GM08714 (cell line): ENCODE results near the gene FAM186B.

ENCODE experiments used
- H3K4me3 ChIP-seq: fragments of 200-500 bp; sonication (Bioruptor generic); 2 replicates; pipeline ENCODE4 v1.5.1; 2014; ENCODE audit warnings: mild to moderate bottlenecking, low read length, inconsistent platforms
- ZNF274 ChIP-seq: IDR thresholded peaks from 2 replicates; pipeline ENCODE4 v1.6.1; 2012; ENCODE audit warnings: mild to moderate bottlenecking, low read depth, low read length

The FAM186B gene

DNA sequence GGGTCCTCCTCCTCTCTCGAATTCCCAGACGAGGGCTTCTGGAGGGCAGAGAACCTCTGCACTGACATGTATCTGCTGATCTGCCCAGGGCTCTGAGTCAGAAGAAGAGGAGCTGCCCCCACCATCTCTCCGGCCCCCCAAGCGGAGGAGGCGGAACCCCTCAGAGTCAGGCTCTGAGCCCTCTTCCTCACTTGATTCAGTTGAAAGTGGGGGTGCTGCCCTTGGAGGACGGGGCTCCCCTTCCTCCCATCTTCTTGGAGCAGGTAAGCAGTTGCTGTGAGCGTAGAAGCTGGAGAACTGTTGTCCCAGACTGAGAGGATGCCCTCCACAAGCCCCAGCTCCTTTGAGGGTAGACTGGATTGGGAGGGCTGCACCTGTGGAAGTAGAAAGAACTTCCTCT, 37.7 kb upstream of the FAM186B start:
- no peak overlapping the region for H3K4me3 ChIP-seq
- TF ChIP-seq ZNF274, result no peak

DNA sequence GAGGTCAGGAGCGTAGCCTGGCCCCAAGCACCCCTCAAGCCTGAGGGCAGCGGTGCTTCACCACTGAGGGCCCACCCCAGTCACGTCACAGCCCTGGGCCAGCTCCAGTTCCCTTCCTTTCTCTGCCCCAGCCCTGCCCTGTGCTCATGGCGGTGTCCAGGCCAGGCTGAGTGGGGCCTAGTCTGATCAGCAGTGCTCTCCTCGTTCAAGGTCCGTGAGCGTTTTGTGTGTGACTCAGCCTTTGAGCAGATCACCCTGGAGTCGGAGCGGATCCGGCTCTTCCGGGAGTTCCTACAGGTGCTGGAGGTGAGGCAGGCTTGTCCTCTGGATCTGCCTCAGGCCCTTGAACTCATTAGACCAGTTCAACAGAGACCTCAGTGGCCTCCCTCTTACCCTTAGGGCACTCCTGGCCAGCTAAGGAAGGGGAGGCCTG, 36.9 kb upstream of the FAM186B start:
- TF ChIP-seq ZNF274, result no peak

DNA sequence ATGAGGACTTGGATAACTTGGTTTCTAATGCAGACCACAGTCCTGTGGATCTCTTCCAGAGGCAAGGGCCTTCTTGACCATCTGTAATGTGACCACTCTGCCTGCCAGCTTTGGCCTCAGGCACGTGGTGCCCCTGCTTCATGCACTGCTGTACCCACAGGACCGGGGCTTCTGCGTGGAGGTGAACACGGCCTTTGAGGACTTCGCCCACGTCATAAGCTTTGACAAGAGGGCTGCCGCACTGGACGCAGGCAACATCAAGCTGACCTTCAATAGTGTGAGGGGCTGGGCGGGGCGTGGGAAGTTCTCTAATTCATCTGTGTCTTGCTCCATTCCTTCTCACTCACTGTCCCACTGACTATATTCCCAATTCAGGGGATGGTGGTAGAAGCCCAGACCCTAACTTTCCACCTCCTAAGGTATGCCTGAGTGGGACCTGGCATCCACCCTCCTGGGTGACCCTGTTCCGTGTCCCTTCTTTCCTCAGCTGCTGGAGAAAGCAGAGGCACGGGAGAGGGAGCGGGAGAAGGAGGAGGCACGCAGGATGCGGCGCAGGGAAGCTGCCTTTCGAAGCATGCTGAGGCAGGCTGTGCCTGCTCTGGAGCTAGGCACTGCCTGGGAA, 36.4 kb upstream of the FAM186B start:
- no peak for TF ChIP-seq ZNF274
- H3K4me3 ChIP-seq, result no peak overlapping the region

More for the DNA sequence above, 36.9 kb upstream of the FAM186B start:
- H3K4me3 ChIP-seq, result no peak overlapping the region

DNA sequence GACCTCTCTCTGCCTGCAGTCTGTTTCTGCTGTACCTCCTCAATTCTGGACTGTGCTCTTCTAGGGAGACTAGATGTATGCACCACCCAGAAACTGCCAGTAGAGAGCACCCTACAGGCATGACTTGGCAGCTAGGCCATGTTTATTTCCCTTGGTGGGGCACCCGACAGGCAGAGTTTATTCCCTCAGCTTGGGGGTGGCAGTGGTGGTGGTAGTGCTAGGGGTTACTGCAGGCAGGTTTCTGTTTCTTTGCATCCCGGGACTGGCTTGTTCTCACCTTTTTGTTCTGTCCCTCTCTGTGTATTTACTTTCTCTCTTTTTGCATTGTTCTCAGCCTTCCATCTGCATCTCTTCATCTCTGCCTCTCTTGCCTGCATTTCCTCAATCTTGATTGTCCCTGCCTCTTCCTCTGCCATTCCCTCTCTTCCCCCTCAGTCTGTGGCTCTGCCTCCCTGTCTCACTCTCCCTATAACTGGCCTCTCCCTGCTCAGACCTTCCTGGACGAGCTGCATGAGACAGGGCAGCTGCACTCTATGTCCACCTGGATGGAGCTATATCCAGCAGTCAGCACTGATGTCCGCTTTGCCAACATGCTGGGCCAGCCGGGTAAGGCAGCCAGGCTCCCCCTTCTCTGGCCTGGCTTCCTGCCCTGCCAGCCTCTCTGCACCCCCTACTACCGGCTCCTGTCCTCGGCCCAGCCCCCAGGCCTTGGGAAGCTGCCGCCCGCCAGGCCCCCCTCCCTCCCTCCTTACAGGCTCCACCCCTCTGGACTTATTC, 31.7 kb upstream of the FAM186B start:
- TF ChIP-seq ZNF274, result no peak
- no peak overlapping the region for H3K4me3 ChIP-seq

DNA sequence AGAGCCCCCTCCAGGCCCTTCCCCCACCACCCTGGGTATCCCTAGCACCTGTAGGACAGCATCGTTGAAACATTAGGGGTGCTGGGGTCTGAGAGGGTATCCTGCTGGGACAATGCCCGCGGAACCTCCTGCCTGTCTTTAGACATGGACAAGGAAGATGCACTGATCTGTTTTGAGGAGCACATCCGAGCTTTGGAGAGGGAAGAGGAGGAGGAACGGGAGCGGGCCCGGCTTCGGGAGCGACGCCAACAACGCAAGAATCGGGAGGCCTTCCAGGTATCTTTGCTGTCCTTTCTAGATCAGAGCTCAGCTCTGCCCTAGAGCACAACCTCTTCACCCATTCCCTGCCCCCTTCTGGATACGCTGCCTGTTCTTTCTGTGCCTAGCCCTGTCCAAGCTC, 31.1 kb upstream of the FAM186B start:
- no peak for TF ChIP-seq ZNF274
- H3K4me3 ChIP-seq, result no peak overlapping the region

DNA sequence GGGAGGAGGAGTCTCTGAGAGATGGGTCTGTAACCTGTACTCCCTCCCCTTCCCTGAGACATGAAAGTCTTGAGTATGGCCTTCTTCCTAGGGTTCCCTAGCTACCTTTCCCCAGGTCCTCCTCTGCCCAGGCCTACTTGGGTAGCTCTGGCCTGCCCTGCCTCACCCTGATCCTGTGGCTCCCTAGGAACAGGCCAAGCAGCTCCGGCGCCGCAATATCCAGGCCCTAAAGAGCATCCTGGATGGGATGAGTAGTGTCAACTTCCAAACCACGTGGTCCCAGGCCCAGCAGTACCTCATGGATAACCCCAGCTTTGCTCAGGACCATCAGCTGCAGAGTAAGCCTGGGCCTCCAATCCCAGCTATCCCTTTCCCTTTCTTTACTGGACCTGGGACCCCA, 30.2 kb upstream of the FAM186B start:
- TF ChIP-seq ZNF274, result no peak
- H3K4me3 ChIP-seq, result no peak overlapping the region

DNA sequence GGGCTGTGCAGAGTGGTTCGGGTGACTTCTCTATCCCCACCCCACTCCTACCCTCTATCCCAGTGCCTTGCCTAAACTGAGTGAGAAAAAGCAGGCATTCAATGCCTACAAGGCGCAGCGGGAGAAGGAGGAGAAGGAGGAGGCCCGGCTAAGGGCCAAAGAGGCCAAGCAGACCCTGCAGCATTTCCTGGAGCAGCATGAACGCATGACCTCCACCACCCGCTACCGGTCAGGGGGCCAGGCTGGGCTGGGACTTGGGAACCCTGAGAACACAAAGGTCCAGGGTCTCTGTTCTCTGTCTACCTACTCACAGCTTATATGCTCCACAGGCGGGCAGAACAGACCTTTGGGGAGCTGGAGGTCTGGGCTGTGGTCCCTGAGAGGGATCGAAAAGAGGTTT, 29.6 kb upstream of the FAM186B start:
- H3K4me3 ChIP-seq, result no peak overlapping the region
- no peak for TF ChIP-seq ZNF274

DNA sequence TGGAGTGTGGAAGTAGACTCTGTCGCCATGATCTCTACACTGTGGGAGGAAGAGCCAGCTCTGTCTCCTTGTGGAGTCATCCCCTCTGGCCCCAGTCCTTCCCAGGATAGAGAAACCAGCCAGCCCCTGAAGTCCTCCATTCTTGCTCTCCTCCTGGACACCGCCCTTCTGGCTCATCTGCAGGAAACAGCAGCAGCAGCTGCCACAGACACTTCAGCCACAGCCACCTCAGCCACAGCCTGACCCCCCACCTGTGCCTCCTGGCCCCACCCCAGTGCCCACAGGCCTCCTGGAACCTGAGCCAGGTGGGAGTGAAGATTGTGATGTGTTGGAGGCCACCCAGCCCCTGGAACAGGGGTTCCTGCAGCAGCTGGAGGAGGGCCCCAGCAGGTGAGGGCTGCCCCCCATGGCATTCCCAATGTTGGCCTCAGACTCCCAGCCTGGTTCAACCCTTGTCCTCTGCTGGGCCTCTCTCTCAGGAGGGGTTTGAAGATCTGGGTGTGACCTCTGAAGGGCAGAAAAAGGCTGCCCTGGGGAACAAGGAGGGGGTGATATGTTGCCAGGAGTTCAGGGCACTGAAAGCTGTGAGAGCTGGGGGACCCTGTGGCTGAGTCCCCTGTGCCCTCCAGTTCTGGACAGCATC, 28.4 kb upstream of the FAM186B start:
- no peak overlapping the region for H3K4me3 ChIP-seq
- no peak for TF ChIP-seq ZNF274

DNA sequence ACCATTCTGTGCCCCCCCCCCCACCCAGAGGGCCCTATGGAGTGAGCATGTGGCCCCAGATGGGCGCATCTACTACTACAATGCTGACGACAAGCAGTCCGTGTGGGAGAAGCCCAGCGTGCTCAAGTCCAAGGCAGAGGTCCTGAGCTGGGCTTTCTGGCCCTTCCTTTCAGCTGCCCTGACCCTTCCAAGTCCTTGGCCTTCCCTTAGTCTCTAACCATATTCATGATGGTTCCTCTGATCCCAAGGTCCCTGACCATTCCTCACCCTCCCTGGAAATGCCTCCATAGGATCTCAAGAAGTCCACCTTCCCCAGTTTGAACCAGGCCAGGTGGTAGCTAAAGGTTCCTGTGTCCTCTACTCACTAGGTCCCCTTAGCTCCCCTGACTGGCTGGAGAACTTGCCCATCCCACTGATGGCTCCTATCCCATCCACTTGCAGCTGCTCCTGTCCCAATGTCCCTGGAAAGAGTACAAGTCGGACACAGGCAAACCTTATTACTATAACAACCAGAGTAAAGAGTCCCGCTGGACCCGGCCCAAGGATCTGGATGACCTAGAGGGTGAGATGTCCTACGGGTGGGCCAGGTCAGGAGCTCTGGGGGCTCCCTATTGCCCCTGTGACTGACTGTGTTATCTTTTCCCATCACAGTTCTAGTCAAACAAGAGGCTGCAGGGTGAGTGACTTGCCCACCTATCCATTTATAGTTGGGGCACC, 27.7 kb upstream of the FAM186B start:
- TF ChIP-seq ZNF274, result no peak

DNA sequence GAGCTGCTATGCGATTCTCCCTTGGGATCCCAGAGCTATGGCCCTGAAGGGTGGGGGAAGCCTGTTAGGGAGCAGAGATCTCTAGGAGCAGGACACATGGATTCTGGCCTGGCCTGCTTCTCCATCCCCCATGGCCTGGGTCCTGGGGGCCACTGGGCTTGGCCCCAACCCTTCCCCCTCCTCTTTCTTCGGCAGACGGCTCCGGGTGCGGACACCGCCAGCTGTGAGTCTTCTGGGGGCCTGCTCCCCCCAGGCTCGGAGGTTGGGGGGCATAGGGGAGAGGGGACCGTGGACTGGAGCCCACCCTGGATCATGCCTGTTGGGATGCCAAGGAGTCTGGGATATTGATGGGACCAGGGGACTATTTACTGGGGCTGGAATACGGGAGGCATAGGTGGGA, 27.0 kb upstream of the FAM186B start:
- no peak overlapping the region for H3K4me3 ChIP-seq
- TF ChIP-seq ZNF274, result no peak

More for the DNA sequence above, 27.7 kb upstream of the FAM186B start:
- H3K4me3 ChIP-seq, result no peak overlapping the region

DNA sequence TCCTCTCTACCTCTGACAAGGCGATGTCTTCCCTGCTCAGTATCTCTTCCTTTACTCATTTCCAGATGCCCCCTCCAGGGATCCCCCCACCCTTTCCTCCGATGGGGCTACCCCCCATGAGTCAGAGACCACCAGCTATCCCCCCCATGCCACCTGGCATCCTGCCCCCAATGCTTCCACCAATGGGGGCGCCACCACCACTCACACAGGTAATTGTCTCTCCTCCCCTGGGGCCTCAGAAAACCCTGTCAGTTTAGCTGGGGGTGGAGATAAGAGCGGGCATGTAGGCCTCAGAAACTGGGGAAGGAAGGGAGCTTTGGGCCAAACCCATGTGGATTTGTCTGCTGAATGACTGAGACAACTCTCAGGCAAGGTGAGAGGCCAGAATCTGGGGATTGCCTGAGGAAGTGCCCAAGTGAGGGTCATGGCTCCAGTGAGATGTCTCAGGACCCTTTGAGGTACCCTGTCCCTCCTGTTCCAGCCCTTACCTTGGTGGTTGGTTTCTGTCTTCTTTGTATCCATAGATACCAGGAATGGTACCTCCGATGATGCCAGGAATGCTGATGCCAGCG, 26.0 kb upstream of the FAM186B start:
- no peak for TF ChIP-seq ZNF274
- H3K4me3 ChIP-seq, result no peak overlapping the region

DNA sequence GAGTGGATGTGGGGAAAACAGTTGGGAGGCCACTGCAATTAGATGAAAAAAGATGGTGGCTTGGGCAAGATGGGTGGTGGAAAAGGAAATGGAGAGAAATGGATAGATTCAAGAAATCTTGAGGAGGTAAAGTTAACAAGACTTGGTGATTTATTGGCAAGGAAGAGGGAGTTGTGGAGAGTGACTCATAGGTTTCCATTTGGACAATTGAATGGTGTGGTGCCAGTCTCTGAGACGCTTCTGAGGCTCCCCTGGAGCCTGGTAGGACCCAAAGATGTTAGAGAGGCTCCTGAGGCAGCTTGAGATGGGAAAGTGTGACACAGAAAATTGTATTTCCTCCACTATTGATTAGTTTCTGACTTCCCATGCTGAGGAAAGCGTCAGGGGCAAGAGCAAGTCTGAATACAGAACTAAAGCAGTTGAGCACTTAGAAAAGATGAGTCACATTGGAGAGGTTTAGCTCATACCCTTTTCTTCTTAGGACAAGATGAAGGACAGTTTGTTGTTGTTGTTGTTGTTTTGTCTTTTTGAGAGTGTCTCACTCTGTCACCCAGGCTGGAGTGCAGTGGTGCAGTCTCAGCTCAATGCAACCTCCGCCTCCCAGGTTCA, 22.4 kb upstream of the FAM186B start:
- TF ChIP-seq ZNF274, result no peak
- H3K4me3 ChIP-seq, result no peak overlapping the region

DNA sequence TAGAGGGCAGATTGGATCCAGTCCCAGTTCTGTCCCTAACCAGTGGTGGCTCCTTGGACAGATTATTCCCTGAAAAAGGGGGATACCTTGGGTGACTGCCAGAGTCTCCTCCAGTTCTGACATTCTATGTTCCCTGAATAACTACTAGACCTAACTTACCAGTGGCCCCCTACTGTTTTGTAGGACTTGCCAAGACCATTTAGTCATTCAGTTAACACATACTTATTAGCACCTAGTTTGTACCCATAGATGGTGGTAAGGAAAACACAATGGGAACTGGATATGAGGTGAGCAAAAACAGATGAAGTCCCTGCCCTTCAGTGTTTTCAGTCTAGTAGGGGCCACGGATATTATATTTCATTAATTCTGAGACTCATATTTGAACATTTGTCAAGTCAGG, 21.4 kb upstream of the FAM186B start:
- no peak for TF ChIP-seq ZNF274
- no peak overlapping the region for H3K4me3 ChIP-seq
